Measurements from ENCODE around the gene EXOSC6.
"Not testable (repeated sequence)": the region's sequence is repeated elsewhere in the genome, so short reads cannot be mapped to it uniquely, and the experiment has no call there.

The EXOSC6 gene

GRCh38 chr16:70198230-70198629 is 53.5 kb downstream of the EXOSC6 start:
- DNase-seq: not testable (repeated sequence)

- not testable (repeated sequence) for DNase-seq
Observed at GRCh38 chr16:70197611-70198010, 54.1 kb downstream of the EXOSC6 start.

Measured in suppressor macrophage treated with lipopolysaccharide for 1 hour (primary cell).